GM19452 (cell line): ENCODE data around the gene LYPD6B.

ENCODE experiments used
- ATAC-seq: cut with Tn5 transposase; IDR thresholded peaks from one replicate; pipeline ENCODE4 v1.9.1; 2021; ENCODE audit not compliant: unreplicated experiment

The LYPD6B gene

DNA sequence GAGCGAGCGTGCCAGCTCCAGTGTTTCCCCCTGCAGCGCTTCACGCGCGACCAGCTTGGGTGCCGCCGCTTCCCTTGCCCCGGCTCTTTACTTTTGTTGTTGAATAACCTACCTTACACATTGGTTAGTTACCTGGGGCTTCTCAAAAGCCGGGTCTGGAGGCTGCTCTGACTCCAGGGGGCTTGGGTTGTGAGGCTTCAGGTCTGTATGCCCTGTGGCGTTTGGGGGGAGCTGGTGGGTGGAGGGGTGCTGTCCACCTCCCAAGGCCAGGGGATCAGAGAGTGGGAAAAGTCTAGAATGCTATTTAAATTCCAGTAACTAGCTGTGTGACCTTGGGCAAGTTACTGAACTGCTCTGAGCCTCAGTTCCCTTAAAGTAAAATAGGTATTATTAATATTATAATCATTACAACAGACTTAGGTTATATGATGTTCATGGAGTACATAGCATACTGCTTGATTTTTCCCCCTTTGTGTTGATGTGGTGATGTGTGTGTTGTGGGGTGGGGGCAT lies 770 bp downstream of the LYPD6B start:
- ATAC-seq = no peak

DNA sequence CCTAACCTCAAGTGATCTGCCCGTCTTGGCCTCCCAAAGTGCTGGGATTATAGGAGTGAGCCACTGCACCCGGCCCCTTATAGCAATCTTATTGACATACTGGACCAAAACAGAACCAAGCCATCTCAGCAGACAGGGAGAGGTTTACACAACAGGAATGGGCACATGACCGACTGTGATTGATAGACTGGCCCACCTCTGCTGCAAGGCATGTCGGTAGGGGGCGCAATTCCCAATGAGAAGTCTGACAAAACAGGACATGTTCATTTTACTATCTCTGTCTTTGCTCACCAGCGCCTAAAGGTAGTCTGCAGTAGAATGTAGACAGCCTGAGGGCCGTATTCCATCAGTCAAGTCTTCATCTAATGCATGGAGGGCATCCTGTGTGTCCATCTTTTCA lies 2.0 kb downstream of the LYPD6B start:
- peak; percentile 38 for ATAC-seq

DNA sequence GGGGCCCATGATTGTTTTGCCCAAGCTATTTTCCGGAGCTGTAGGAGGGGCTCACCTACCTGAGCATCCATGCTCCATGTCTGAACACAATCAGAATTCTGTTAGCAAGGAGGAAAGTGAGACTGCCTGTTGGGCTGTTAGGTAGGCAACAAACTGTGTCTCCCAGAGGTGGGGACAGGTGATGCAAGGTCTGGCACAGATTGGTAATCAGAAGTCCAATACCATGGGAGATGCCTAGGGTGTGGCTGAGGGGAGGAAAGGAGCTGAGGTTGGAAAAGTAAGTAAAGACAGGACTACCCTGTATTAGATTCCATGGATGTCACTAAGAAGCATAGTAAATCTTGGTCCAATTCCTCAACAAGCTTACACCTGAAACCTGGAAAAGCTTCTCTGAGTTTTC lies 3.0 kb downstream of the LYPD6B start:
- ATAC-seq = no peak

DNA sequence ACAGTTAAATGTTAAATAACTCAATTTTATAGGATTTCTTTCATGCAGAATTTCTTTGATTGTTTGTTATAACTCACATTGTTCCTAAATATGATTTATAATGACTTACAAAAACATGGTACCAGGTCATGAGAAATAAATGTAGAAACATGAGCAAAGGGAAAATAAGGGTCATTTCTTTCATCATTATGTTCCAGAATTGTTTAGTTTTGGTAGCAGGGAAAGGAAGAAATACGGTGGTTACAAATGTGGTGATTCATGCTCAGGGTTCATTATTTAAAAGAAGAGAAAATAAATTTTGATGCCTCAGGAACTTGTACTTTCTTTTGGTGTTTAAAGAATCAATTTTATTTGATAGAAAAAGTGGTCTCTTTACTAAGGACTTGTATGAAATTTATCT lies 4.4 kb downstream of the LYPD6B start:
- no peak for ATAC-seq

DNA sequence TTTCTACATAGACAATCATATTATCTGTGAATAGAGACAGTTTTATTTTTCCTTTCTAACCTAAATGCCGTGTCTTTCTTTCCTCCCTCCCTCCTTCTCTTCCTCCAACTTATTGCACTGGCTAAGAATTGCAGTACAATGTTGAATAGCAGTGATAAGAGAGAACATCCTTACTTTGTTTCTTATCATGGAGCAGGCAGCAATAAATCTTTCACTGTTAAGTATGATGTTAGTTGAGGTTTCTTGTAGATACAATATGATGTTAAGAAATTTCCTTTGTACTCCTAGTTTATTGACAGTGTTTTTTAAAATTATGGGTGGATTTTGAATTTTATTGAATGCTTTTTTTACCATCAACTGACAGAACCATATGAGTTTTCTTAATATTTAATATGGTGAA lies 6.0 kb downstream of the LYPD6B start:
- no peak for ATAC-seq

DNA sequence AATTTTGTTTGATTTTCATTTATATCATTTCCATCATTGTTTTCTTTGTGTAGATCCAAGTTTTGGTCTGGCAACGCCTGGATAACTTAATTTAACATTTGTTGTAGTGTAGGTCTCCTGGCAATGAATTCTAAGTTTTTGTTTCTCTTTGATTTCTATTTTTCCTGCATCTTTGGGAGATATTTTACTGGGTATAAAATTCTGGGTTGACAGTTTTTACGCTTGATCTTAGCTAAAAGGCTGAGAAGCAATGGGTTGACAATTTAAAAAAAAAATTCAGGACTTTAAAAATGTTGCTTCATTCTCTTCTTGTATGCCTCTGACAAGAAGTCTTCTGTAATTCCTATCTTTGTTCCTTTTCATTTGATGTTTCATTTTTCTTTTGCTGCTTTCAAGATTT lies 8.6 kb downstream of the LYPD6B start:
- ATAC-seq = no peak

DNA sequence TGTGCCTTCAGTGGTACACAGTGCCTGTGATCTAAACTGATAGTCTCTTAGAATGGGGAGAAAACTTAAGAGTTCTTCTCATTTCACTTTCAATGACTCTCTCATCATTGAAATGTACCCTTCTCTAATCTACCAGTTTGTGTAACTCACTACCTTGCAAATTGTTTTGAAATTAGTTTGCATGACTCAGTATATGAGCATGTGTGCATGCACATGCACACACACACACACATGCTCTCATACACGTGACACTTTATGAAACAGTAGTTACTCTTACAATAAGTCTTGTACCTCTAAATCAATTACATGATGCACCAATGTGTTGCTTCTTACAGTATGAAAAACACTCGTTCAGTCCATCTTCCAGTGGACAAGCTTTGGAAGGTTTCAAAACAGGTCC lies 10.6 kb downstream of the LYPD6B start:
- no peak for ATAC-seq

DNA sequence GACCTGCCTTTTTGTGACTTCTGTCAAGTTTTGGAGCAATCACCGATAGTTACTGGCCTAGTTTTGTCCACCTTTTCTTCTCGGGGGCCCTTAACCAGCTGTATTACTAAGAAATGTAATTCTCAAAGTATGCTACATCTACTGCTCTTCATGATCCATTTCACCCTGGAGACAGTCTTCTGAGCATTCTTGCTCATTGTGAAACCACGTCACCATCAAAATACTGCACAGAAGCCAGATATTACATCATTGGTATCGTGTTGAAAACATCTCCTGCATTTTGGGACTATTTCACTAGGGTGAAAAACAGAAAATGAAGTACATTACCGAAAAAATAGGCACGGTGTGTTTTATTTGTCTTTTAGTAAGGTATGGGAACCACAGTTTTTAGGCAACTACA lies 11.7 kb downstream of the LYPD6B start:
- ATAC-seq = no peak

DNA sequence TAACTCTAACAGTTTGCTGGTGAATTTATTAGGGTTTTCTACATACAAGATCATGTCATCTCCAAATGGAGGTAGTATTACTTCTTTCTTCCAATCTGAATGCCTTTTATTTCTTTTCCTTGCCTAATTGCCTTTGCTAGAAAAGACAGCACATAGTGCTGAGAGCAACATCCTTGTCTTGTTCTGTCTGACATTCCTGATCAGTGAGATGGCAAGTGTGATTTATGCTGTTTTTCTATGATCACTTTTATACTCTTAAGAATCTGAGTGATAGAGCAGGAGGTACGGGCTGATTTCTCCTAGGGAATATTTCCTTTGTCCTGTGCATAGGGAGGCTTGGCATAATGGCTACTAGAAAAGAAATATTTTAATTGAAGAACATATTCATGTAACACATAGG lies 17.3 kb downstream of the LYPD6B start:
- ATAC-seq = no peak

DNA sequence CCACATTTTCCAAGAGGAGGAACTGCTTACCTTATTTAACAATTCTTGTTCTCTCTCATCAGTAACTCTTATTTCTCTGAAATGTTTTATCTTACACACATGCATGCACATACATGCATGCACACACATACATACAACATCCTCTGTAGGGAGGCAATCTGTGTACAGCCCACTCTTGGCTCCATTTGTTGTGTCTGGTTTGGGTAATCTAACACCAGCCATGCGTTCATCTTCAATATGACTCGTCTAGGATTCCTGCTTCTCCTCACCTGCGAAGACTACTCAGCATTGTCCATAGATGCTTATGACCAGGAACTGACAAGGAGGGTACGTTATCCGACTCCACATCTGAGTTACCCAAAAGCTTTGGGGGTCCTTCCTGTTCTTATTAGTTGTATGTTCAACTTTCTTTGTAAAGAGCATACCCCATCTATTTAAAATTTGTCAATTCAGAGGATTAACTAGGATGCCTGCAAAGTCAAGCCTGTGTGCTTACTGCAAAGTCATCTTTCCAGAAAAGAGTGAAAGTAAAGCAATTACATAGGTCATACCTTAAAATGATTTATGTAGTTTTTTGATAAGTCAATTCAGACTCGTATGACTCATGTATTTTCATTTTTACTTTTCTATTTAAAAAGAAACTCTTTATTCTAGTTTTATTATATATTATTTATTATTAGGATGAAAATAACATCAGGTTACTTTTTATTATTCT lies 18.2 kb downstream of the LYPD6B start:
- no peak for ATAC-seq

DNA sequence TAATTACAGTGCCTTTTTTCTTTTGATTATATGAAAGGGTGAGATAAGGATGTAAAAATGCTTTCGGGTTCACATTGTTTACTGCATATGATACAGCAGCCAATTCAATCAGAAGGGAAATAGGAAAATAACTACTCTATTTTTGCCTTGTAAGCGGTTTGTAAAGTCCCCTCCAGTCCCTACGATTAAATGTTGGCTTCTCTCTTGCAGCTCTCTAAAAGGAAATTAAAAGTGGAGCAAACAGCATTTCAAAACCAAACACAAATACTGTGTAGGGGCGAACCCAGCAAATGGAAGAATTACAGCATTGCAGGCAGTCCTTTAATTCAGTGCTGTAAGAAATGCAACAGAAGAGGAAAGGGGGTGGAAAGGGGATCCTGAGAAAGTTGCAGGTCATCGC lies 18.9 kb downstream of the LYPD6B start:
- no peak for ATAC-seq

DNA sequence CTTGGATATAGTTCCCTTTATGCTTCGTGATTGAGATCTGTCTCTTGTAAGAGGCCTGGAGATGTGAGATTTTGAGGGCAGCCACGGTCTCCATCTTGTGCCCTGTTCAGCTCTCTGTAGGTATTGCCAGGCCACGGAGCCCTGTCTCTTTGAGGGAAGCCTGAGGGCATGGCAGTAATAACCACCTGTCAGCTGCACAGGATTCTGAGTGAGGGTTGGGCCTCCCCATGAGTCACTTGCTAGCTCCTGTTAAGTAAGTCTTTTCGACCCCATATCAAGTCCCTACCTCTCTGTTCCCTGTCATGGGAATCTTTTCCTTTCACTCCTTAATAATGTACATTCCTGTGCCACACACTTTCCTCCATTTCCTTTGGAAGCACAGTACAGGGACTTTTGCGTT lies 20.4 kb downstream of the LYPD6B start:
- ATAC-seq = no peak

DNA sequence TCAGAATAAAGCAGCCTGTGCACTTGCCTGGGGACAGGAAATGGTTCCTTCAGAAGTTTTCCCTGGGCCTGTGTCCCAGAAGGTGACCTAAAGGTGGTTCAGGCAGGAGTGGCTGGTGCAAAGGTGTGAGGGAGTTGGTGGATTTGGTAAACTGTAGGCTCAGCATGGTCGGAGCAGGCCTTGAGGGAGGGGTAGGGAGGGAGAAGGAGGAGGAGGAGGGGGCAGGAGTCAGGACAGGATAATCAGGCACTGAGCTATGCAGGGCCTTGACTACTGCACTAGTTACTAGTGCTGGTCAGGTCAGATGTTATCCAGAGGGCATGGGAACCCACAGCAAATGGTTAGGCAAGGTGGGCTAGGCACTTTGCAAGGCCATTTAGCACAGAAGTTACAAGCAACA lies 21.3 kb downstream of the LYPD6B start:
- no peak for ATAC-seq

DNA sequence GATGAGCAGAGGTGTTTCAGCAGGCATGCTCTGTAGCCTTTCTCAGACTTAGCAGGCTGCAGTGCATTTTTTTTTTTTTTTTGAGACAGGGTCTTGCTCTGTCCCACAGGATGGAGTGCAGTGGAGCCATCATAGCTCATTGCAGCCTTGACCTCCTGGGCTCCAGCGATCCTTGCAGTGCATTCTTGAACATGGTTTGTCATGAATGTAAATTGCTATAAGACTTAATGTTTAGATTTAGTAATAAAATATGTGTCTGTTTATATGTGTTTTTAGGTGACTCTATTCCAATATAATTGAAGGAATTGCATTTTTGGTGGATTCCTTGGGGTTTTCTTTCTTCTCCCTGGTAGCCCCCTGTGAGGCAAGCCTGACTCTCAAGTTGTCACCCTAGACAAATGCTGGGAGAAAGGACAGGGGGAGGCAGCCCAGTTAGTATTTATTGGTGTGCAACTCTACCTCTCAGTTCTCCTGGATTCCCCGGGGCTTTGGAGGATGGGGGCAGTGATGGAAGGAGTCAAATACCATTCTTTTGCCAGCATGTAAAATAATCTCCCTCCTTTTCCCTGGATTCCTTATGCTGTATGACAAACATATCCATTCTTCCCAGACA lies 22.7 kb downstream of the LYPD6B start:
- ATAC-seq = no peak

DNA sequence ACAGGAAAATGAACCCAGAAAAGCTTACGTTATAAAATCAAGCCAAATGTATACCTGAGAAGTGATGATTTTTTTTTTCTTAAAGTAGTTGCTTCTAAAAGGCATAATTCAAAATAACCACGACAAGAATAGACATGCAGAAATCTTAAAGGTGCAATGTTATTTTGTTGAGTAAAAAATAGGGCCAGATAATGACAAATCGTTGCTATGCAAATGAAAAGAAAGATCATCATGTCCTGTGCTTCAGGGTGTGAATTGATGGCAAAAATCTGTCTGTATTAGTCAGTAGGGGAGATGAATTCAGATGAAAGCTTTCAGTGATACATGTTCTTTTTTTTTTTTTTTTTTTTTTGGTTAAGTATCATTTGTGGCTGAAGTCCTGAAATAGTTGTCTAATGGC lies 24.0 kb downstream of the LYPD6B start:
- ATAC-seq = no peak

DNA sequence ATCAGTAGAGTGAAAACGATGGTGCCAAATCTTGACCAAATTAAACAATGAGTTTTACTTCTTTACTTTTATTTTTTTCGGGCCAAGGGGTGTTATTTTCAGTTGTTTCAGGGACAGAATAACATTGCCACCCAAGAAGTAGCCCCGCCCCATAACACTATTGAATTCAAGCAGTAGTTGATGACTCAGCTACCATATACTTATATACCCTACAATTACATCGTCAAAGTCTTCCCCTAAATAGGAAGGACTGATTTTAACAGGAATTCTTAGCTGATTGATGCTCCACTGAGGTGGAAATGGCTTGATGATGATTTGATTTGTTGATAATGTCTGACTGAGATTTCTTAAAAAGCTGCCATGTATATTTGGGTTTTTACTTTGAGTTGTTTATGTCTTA lies 24.7 kb downstream of the LYPD6B start:
- ATAC-seq = no peak

DNA sequence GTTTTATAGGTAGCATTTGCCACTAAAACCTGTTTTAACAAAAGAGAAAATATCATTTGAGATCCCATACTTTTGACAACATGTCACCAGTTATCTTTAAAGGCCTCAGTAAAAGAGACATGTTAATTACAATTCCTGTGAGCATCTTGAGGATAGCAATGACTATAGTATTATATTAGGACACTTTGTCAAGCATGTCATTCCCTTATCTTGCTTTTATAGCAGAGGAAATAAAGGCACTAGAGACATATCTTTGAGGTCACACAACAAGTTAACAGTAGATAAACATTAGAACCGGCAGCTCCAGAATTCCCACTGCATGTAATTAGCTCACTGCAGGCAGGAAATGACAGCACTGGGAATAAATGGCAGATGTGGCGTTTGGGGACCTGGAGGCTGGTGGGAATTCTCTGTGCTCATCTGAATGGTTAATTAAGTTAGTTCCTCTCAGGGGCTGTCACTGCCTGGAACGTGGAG lies 25.9 kb downstream of the LYPD6B start:
- ATAC-seq = no peak

DNA sequence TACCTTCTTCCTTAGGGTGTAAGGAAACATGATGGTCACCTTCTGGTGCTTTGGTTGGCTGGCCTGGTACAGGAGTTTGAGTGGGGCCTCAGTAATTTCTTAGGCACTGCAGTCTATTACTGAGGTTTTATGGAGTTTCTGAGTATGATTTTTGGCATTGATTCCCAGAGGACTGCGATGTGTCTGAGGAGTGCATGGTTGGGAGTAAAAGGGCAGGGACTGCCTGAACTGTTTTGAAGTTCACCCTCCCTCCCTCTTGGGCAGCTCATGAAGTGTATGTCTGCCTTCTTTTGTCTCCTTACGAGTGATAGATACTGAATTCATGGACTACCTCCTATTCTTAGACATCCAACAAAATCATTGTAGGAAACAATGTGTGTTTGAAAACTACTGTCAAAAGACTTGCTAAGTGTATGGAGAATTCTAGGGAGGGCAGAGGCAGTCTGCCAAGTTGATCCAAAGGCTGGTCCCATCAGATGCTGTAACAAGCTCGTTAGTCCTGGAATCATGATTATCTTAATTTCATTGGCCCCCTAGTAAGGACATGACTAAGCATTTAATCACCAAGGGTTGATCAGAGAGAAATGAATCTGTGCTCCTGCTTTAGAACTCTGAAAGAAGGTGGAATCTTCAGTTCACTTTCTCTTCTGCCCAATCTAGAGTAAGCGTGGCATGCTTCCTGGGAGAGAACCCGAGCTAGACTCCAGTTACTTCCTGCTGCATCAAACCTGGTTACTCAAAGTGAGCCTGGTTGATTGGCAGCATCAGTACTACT lies 26.5 kb downstream of the LYPD6B start:
- ATAC-seq = no peak

DNA sequence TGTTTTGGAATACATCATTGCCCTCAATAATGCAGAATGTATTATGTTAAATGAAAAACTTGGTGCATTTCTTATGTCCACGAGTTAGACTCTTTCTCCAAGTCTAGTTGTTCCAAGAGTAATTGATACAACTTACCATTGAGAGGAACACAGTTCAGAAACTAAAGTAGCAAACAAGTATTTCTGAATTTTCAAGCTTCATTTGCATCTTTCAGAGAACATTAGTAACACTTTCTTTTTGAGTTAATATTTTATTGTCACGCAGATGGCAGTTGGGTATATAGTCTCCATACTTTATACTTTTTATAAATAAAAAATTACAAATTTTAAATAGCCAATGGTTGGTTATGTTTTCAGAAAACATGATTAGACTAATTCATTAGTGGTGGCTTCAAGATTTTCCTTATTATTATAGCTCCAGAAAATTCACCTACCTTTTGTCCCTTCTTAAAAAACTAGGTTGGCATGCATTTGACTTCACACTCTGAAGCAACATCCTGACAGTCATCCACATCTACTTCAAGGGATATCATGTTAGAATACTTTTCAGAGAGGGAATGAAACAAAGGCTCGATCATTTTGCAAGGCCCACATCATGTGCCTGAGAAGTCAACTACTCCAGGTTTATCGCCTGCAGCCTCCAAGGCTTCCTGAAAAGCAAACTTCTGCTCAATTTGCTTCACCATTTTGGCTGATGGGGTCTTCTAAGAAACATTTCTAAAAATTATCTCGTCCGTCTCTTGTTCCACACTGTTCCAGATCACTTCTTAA lies 29.9 kb downstream of the LYPD6B start:
- ATAC-seq = no peak

DNA sequence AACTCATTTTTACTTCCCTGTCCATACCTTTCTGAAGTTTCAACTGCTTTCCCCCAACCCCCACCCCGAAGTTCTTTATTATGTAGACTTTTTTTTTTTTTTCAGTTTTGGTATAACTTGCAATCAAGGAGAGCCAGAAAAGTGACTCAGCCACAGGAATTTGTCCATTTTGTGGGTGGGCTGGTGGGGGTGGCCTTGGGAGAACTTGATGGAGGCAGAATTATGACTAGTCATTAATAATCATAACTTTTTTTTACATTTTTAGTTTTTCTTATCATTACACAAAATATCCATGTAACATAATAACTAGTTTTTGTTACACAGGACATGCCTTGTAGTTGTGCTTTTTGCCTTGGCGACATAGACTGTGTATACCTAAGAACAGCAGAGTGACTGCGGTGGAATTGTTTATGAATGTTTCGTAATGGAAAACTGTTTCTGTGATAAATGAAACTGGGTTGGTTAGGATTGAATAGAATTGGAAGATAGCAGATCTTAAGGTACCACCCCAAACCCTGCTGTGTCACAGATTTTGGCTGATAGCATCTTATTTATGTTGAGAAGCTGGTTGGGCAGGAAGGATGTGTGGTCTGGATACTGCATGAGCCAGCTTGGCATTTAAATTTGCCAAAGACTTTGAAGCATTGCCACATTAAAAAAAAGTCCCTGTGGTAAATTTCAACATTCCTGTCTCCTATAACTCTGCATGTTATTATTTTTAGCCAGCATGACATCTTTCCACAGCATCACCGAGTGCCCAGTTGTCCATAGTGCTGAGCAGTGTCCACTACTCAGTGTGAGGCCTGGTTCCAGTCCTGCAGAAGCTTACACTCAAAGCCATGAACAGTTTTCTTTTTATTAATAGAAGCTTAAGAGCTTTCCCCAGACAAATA lies 30.7 kb downstream of the LYPD6B start:
- ATAC-seq = no peak
